GM18873 (cell line): ENCODE data around the gene ZFP36L1.

Source experiments
- ATAC-seq: cut with Tn5 transposase; IDR thresholded peaks from one replicate; pipeline ENCODE4 v1.9.1; 2021; ENCODE audit warnings: mild to moderate bottlenecking, moderate library complexity, moderate number of reproducible peaks; ENCODE audit not compliant: unreplicated experiment, low FRiP score

ZFP36L1 gene

GRCh38 chr14:68796418-68797101, 3.7 kb upstream of the ZFP36L1 start:
- ATAC-seq, result no peak

DNA sequence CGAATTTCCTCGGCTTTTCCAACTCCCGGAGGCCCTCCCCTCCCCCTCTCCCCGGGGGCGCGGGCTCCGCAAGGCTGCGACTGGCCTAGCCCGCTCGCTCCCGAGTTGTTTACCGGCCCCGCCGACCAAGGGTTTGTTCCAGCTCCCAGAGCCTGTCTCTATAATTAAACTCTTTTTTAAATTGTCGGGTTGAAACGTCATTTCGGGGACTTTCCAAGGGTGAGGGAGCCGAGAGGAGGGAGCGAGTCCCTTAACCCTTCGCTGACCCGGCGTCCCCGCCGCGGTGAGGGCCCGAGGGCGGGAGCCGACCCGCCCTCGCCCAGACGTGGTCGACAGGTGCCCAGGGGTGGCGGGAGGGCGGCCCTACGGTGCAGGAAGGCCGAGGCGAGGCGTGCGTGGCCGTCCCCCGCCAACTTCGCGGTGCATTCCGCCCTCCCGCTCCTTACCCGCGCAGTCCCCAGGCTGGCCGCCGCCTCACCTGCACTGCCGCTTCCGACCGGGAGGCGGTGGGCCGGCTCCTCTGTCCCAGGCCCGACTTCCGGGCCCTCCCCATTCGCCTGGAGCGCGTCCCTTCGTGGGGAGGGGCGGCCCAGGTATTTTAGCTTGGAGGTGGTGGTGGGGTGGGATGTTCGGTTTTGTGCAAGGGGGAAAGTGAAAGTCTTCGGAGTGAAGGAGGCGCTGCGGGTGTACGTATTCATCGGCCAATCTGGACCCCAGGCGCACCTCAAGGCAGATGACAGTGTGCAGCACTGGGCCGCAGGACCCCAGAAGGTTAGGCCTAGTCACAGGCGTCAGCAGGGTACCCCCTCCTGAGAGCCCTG, 2.9 kb upstream of the ZFP36L1 start:
- peak; percentile 27 for ATAC-seq

DNA sequence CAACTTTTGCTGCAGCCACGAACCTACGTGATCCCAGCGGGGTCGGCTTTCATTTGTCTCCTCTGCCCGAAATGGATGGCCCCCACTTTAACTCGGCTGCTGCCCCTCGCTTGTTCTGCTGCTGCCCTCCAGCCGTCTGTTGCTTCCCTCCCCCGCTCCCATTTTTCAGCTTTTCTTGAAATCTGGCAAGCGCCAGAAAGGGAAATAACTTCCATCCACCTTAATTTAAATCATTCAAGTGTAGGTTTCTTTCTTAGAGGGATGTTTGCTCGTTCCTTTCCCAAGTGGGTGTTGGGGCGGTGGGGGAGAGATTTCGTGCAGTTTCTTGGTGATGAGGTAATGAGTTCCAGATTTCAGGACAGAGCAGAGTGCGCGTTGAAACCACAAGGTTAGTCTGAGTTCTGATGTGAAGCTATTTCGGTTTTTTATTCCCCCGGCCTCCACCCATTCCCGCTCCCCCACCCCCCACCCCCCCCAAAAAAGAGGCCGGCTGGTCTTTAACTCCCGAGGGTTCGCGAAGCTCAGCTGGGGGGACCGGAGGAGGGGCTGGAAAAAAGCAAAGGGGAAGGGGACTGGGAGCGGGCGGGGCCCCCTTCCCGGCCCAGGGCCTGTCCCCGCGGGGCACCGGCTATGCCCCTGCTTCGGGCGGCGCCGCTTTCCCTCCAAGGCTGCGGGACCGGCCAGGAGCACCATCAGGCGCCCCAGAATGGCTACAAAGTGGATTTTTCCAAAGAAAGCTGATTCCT, 2.2 kb upstream of the ZFP36L1 start:
- no peak for ATAC-seq

GRCh38 chr14:68794130-68794850, 1.4 kb upstream of the ZFP36L1 start:
- ATAC-seq, result no peak

DNA sequence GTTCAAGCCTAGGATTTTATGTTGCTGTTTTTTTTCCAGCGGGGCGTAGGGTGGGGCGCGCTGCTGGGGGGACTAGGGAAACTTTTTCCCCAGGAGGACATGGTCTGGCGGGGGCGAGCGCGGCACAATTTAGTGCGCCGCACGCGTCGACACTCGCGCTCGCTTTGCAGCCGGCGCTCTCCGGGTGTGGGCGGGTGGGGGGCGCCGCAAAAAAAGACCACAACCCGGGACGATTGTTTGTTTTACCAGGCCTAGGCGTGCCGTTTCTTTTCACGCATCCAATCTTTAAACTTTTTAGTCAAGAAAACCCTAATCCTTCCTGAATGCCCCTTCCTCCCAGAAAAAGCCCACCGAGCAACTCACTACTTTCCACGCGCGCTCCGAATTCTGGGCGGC, 865 bp upstream of the ZFP36L1 start:
- no peak for ATAC-seq

- no peak for ATAC-seq
Observed at GRCh38 chr14:68792678-68792978, 239 bp downstream of the ZFP36L1 start.

- no peak for ATAC-seq
Observed at GRCh38 chr14:68791902-68792677, 777 bp downstream of the ZFP36L1 start.

DNA sequence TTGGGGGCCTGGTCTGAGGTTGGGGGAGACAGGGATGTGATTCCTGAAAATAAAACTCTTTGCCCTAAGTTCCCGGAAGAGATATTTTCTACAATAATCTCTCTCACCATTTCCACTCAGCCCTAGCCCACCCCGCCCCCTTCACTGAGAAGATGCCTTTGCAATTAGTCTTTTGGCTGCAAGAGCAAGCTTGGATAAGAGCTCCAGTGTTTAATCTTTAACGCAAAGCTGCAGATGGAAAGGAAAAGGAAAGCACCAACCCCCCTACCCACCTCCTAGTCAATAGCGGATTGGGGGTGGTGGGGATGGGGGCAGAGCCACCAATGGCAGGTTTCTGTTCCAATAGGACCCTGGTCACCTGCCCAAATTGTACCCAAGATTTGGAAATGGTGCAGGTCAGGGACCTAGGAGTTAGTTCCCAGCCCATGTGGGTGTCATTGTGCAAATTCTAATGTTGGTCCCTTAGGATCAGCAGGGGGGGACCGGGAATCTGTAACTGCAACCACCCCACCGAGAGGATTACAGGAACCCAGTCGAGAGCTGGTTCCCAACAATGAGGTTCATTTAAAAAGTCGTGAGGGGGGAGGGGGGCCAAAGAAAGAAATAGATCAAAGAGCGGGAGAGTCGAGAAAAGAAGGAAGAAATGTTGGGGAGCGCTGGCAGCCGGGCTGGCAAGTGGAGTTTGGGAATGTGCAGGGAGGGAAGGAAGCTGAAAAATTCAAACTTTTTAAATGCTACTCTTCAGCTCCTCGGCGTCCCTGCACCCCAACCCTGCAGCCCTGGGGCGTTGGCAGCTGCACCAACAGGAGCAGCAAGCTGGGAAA, 1.6 kb downstream of the ZFP36L1 start:
- no peak for ATAC-seq

GRCh38 chr14:68790644-68791077, 2.2 kb downstream of the ZFP36L1 start:
- ATAC-seq, result no peak

DNA sequence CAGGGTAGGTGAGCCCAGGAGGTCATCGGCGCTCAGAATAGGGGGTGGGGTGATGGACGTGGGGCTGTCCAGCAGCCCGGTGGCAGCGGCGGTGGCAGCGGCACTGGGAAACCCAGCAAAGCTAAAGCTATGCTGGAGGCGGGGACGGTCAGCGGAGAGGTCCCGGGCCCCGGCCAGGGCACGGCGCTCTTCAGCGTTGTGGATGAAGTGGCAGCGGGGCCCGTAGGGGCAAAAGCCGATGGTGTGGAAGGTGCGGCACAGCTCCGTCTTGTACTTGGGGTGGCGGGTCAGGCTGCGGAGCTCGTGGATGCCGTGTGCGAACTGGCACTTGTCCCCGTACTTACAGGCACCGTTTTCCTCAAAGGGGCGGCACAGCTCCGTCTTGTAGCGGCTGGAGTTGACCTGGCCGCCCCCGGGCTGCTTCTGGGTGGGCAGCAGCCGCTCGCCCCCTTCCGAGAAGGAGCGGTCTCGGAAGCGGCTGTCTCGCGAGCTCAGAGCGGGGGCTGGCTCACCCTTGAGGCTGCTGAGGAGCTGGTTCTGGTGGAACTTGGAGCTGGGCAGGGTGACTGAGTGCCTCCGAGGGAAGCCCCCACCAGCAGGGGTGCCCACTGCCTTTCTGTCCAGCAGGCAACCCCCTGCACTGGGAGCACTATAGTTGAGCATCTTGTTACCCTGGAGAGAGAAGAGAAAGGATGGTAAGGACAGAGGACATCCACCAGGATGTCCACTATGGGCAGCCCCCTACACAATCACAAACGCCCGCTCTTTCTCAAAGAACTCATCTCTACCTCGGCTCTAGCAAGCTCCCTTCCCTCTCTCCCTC, 2.8 kb downstream of the ZFP36L1 start:
- no peak for ATAC-seq

DNA sequence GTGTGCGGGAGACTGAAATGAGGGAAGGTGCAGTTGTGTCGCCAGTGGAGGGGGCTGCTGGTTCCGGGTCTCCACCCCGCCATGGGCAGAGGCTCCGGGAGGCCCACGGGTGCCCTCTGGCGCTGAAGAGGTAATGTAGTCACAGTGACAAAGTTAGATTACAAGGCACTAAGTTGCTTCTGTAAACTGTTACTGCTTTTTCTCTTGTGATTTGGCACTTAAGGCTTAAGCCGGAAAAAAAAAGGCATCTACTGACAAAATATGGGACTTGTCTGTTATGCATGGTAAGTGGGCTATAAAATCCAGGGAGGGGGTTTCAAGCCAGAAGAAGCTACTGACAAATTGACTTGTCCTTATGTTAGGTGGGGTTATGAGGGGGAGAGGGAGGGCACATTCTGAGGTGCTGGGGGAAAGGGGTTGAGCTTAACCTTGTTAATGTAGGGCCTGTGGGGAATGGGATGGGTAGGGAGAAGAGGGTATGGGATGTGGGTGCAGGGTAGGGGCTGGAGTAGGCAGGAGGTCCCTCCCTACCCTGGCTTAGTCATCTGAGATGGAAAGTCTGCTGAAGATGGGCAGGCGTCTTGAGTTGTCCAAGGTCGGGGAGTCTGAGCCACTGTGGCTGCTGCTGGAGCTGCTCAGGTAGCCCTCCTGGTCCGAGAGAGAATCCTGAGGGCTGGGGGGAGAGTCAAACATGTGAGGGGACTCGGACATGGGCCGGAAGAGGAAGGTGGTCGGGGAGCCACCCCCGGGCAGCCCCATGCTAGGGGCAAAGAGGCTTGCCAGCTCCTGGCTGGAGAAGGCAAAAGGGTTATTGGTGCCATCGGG, 3.7 kb downstream of the ZFP36L1 start:
- ATAC-seq, result no peak

DNA sequence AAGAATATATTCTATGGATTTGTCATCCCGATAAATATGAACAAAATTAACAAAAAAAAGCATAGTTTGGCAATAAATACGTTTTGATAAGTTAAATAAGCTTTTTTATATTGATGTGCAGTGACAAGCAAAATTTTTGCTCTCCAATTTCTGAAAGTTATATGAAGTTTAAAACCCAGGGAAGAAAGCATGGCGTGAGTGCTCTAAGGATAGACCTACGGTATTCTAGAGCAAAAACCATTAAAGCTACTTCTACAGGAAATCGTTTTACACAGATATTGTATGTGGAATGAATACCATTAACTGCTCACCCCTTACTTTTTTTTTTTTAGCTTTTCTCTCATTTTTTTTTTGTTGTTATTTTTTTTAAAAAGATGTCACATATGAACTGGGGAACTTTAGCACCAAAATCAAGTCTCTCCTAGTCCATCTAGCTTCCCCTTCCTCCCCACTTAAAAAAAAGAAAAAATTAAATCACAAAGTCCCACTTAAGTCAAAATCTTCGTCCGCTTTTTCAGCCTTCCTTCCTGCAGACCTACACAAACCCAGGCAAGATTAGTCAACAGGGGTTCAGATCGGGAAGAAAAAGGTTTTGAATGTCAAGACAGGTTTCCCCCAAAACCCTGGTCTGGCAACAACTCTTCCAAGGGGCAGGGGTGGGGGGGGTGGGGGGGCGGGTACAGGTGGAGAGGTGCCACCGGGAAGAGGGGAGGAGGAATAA, 4.4 kb downstream of the ZFP36L1 start:
- no peak for ATAC-seq

- ATAC-seq, result no peak
Observed at GRCh38 chr14:68787092-68787992, 5.5 kb downstream of the ZFP36L1 start.

- ATAC-seq, result no peak
Observed at GRCh38 chr14:68786491-68787091, 6.3 kb downstream of the ZFP36L1 start.
